Bronchial smooth muscle cell (primary cell): ENCODE data around the gene HOXC13. TPM values are rescaled to one million over a fixed set of nuclear protein-coding genes. Genes with fewer than 3 reads are reported as not detected.

ENCODE experiments used
- total RNA-seq: library from RNA; depleted of rRNA; stranded (reverse); fragments of >200 nt; gene quantifications from 2 replicates; pipeline ENCODE4 v1.2.1, GENCODE V29; 2014

HOXC13 gene
- not detected in 2 replicates for total RNA-seq

GRCh38 chr12:53938326-53939140, at the start of gene HOXC13:
Gene HOXC13 (plus strand): TSS chr12:53938831. CDS start chr12:53938907, 76 bp downstream.

GRCh38 chr12:53954694-53955035, 16.0 kb downstream of the HOXC13 start, which contains the start of gene HOXC12:
Gene HOXC12 (plus strand): TSS chr12:53954903. CDS start chr12:53954930, 27 bp downstream.

GRCh38 chr12:53972722-53973235, 34.1 kb downstream of the HOXC13 start, which contains the start of gene HOXC11:
Gene HOXC11 (plus strand): TSS chr12:53973126. CDS start chr12:53973242, 116 bp downstream.

GRCh38 chr12:53974084-53975063, 35.7 kb downstream of the HOXC13 start, which contains the start of gene HOTAIR:
Gene HOTAIR (minus strand): TSS chr12:53974954.

GRCh38 chr12:53984901-53985691, 46.5 kb downstream of the HOXC13 start, which contains the start of gene HOXC10:
Gene HOXC10 (plus strand): TSS chr12:53985146. CDS start chr12:53985260, 114 bp downstream.

Other genes starting within 250 kb of the HOXC13 start
- 148 and 205 TPM in 2 replicates for gene CALCOCO1, start 211.4 kb upstream of the HOXC13 start, total RNA-seq
- not detected in 2 replicates for gene CISTR, start 186.9 kb upstream of the HOXC13 start, total RNA-seq
- gene HOXC12, start 16.1 kb downstream of the HOXC13 start, total RNA-seq, result not detected in 2 replicates
- not detected in 2 replicates for gene HOXC11, start 34.3 kb downstream of the HOXC13 start, total RNA-seq
- gene HOTAIR, start 36.1 kb downstream of the HOXC13 start, total RNA-seq, result not detected in 2 replicates
- gene HOXC10, start 46.3 kb downstream of the HOXC13 start, total RNA-seq, result not detected in 2 replicates
- gene HOXC9, start 61.3 kb downstream of the HOXC13 start, total RNA-seq, result 0.52 and 0.63 TPM in 2 replicates
- gene HOXC8, start 70.2 kb downstream of the HOXC13 start, total RNA-seq, result 0.09 and 0.16 TPM in 2 replicates
- 0.16 and 0.43 TPM in 2 replicates for gene HOXC6, start 89.6 kb downstream of the HOXC13 start, total RNA-seq
- 0.16 and 0.17 TPM in 2 replicates for gene HOXC5, start 94.2 kb downstream of the HOXC13 start, total RNA-seq
- 0.16 TPM in 1 of 2 replicates, not detected in the other for gene HOXC4, start 115.0 kb downstream of the HOXC13 start, total RNA-seq